GM12878 (cell line): ENCODE data around the gene CCT6B. TPM values are rescaled to one million over a fixed set of nuclear protein-coding genes. Genes with fewer than 3 reads are reported as not detected.
A peak's percentile ranks its signal among the peaks of the same experiment; 100 is the strongest.

ENCODE experiments used
- ATF7 ChIP-seq: fragments of 450-650 bp; IDR thresholded peaks from 2 replicates; pipeline ENCODE4 v1.6.1; 2016; ENCODE audit warnings: low read depth, mild to moderate bottlenecking
- CHD2 ChIP-seq: IDR thresholded peaks from 2 replicates; pipeline ENCODE4 v1.6.1; 2011; ENCODE audit warnings: low read depth, low read length, improper control_type of control experiment, borderline replicate concordance
- EGR1 ChIP-seq, 2 experiments: IDR thresholded peaks; 1 replicate in 1 of 2; 2 replicates in 1 of 2; pipeline ENCODE4 v1.6.1; 2011 to 2012; ENCODE audit warnings: low read depth in 2 of 2, low read length in 2 of 2, borderline replicate concordance in 1 of 2, mild to moderate bottlenecking in 1 of 2, moderate library complexity in 1 of 2
- EP300 ChIP-seq, 2 experiments: fragments of 150-350 bp in 1 of 2; IDR thresholded peaks; 2 replicates each; pipeline ENCODE4 v1.6.1; 2011 to 2012; ENCODE audit warnings: low read depth in 2 of 2, low read length in 2 of 2, borderline replicate concordance in 1 of 2, improper control_type of control experiment in 1 of 2, inconsistent platforms in 1 of 2; ENCODE audit not compliant: control insufficient read depth in 1 of 2
- FOXM1 ChIP-seq: IDR thresholded peaks from 2 replicates; pipeline ENCODE4 v1.6.1; 2012; ENCODE audit warnings: low read depth, mild to moderate bottlenecking, inconsistent platforms, low read length, moderate library complexity
- HCFC1 ChIP-seq: fragments of 150-350 bp; IDR thresholded peaks from 2 replicates; pipeline ENCODE4 v1.6.1; 2014; ENCODE audit warnings: low read length
- MYC ChIP-seq: IDR thresholded peaks from 2 replicates; pipeline ENCODE4 v1.6.1; 2011; ENCODE audit warnings: mild to moderate bottlenecking, low read length, moderate library complexity, inconsistent platforms; ENCODE audit not compliant: insufficient read depth, insufficient replicate concordance, insufficient read length, severe bottlenecking
- NFIC ChIP-seq: IDR thresholded peaks from 2 replicates; pipeline ENCODE4 v1.6.1; 2012; ENCODE audit warnings: low read depth, mild to moderate bottlenecking, inconsistent platforms, low read length, moderate library complexity
- NFYB ChIP-seq: IDR thresholded peaks from 2 replicates; pipeline ENCODE4 v1.6.1; 2011; ENCODE audit warnings: low read depth, mild to moderate bottlenecking, low read length, improper control_type of control experiment, moderate library complexity; ENCODE audit not compliant: insufficient read depth
- PML ChIP-seq: IDR thresholded peaks from 2 replicates; pipeline ENCODE4 v1.6.1; 2012; ENCODE audit warnings: low read length, inconsistent platforms
- POLR2A ChIP-seq: IDR thresholded peaks from 2 replicates; pipeline ENCODE4 v1.6.1; 2011; ENCODE audit warnings: low read depth, mild to moderate bottlenecking, low read length
- SMARCA5 ChIP-seq: fragments of 450-650 bp; IDR thresholded peaks from 2 replicates; pipeline ENCODE4 v1.6.1; 2017; ENCODE audit warnings: mild to moderate bottlenecking
- TARDBP ChIP-seq: IDR thresholded peaks from 2 replicates; pipeline ENCODE4 v1.6.1; 2016; ENCODE audit warnings: borderline replicate concordance
- TBL1XR1 ChIP-seq: IDR thresholded peaks from 2 replicates; pipeline ENCODE4 v1.6.1; 2012; ENCODE audit warnings: low read depth, low read length, improper control_type of control experiment
- TCF7 ChIP-seq: IDR thresholded peaks from 2 replicates; pipeline ENCODE4 v1.6.1; 2014; ENCODE audit warnings: antibody characterized with exemption, borderline replicate concordance
- WRNIP1 ChIP-seq: IDR thresholded peaks from 2 replicates; pipeline ENCODE4 v1.6.1; 2011; ENCODE audit warnings: low read depth, low read length, improper control_type of control experiment, borderline replicate concordance
- ZBED1 ChIP-seq: IDR thresholded peaks from 2 replicates; pipeline ENCODE4 v1.6.1; 2016; ENCODE audit warnings: borderline replicate concordance
- polyA plus RNA-seq, 11 experiments: library from polyadenylated mRNA; depleted of rRNA in 4 of 11; unstranded in 6 of 11; stranded (reverse) in 5 of 11; fragments of >200 nt; fragmentation: Nextera tagmentation in 4 of 11; fragmentation: Illumina TruSeq in 1 of 11; extraction: Ambion mirVana in 4 of 11; extraction: Trizol in 1 of 11; gene quantifications; 1 replicate in 1 of 11; 2 replicates in 10 of 11; pipeline versions ENCODE4 v1.2.1 to v1.2.3, GENCODE V29; 2011 to 2016; ENCODE audit warnings: inconsistent platforms in 2 of 11, missing spikeins in 2 of 11, low read depth in 1 of 11
- total RNA-seq, 4 experiments: library from RNA; depleted of rRNA in 3 of 4; stranded (reverse); fragments of >200 nt in 3 of 4; fragmentation: Illumina TruSeq in 1 of 4; extraction: Trizol in 1 of 4; gene quantifications; 2 replicates each; pipeline versions ENCODE4 v1.2.1 to v1.2.3, GENCODE V29; 2013 to 2021
- TF ChIP-seq, protein P1 (sequence below): fragments of 450-650 bp; IDR thresholded peaks from 2 replicates; pipeline ENCODE4 v1.6.1; 2014; ENCODE audit warnings: mild to moderate bottlenecking
- TF ChIP-seq, protein P2 (sequence below): IDR thresholded peaks from 2 replicates; pipeline ENCODE4 v1.6.1; 2012; ENCODE audit warnings: low read depth, low read length, improper control_type of control experiment
- TF ChIP-seq, protein P3 (sequence below): fragments of 450-650 bp; formaldehyde crosslinking; IDR thresholded peaks from 2 replicates; pipeline ENCODE4 v1.5.0; 2022; ENCODE audit warnings: mild to moderate bottlenecking, missing genetic modification characterization
- TF ChIP-seq, protein P4 (sequence below): fragments of 450-650 bp; conservative IDR thresholded peaks from 2 replicates; pipeline ENCODE4 v1.6.1; 2017; ENCODE audit warnings: mild to moderate bottlenecking, moderate library complexity

The CCT6B gene
- total and polyA plus RNA-seq, 10 of the 15 experiments (the other 5 are each of a cell fraction or from before 2014, with no cell fraction given) = 1.6 to 6.1 (median 2.6) TPM

DNA sequence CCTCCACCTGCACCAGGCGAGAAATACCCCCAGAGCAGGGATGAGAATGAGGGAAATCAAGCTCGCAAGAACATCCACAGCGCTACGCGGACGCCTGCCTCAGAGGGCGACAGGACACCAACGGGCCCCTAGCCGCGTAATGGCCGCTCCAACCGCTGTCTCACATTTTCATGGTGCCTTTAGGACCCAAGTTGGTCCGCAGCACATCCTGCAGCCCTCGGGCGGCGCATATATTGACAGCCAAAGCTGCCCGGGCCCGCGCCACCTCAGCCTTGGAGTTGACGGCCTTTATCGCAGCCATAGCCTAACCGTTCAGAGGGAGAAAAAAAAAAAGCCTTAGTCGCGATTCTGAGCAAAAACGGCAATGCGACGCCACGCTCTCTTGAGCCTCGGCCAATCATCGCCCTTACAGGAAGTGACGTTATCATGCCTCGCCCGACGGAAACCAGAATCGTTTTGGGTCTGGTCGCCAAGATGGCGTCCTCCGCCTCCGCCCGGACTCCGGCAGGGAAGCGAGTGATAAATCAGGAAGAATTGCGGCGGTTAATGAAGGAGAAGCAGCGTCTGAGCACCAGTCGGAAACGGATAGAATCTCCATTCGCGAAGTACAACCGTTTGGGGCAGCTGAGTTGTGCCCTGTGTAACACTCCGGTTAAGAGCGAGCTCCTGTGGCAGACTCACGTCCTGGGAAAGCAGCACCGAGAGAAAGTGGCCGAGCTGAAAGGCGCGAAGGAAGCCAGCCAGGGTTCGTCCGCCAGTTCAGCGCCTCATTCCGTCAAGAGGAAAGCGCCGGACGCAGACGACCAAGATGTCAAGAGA lies at the start of gene CCT6B, which contains the start of gene ZNF830 (continued):
- no peak; the same call in 1 of the 2 replicates for TF ChIP-seq SMARCA5
- 0 out of 2 replicates have a peak, but pooled peaks have one; percentile 82 for TF ChIP-seq PML
- no peak for TF ChIP-seq TARDBP
- no peak for TF ChIP-seq TCF7
- peak; percentile 98 for TF ChIP-seq POLR2A
- TF ChIP-seq WRNIP1 = no peak
- peak; percentile 64; the same call in 1 of the 2 replicates for TF ChIP-seq NFYB
- TF ChIP-seq, protein P1, sequence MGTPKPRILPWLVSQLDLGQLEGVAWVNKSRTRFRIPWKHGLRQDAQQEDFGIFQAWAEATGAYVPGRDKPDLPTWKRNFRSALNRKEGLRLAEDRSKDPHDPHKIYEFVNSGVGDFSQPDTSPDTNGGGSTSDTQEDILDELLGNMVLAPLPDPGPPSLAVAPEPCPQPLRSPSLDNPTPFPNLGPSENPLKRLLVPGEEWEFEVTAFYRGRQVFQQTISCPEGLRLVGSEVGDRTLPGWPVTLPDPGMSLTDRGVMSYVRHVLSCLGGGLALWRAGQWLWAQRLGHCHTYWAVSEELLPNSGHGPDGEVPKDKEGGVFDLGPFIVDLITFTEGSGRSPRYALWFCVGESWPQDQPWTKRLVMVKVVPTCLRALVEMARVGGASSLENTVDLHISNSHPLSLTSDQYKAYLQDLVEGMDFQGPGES = no peak
- TF ChIP-seq TBL1XR1 = no peak
- TF ChIP-seq FOXM1 = no peak
- TF ChIP-seq ZBED1 = peak; percentile 100
- TF ChIP-seq, protein P2, sequence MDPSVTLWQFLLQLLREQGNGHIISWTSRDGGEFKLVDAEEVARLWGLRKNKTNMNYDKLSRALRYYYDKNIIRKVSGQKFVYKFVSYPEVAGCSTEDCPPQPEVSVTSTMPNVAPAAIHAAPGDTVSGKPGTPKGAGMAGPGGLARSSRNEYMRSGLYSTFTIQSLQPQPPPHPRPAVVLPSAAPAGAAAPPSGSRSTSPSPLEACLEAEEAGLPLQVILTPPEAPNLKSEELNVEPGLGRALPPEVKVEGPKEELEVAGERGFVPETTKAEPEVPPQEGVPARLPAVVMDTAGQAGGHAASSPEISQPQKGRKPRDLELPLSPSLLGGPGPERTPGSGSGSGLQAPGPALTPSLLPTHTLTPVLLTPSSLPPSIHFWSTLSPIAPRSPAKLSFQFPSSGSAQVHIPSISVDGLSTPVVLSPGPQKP = peak; percentile 60
- peak; percentile 80 for TF ChIP-seq HCFC1
- TF ChIP-seq, protein P3, sequence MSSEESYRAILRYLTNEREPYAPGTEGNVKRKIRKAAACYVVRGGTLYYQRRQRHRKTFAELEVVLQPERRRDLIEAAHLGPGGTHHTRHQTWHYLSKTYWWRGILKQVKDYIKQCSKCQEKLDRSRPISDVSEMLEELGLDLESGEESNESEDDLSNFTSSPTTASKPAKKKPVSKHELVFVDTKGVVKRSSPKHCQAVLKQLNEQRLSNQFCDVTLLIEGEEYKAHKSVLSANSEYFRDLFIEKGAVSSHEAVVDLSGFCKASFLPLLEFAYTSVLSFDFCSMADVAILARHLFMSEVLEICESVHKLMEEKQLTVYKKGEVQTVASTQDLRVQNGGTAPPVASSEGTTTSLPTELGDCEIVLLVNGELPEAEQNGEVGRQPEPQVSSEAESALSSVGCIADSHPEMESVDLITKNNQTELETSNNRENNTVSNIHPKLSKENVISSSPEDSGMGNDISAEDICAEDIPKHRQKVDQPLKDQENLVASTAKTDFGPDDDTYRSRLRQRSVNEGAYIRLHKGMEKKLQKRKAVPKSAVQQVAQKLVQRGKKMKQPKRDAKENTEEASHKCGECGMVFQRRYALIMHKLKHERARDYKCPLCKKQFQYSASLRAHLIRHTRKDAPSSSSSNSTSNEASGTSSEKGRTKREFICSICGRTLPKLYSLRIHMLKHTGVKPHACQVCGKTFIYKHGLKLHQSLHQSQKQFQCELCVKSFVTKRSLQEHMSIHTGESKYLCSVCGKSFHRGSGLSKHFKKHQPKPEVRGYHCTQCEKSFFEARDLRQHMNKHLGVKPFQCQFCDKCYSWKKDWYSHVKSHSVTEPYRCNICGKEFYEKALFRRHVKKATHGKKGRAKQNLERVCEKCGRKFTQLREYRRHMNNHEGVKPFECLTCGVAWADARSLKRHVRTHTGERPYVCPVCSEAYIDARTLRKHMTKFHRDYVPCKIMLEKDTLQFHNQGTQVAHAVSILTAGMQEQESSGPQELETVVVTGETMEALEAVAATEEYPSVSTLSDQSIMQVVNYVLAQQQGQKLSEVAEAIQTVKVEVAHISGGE (CRISPR knock-in tag) = no peak
- 0 out of 2 replicates have a peak, but pooled peaks have one; percentile 26 for TF ChIP-seq CHD2
- peak; percentile 85 for TF ChIP-seq ATF7
- no peak for TF ChIP-seq MYC
- peak in 1 of 2 experiments; percentile 51; a peak in 1 of 4 replicates for TF ChIP-seq EP300 (IDR thresholded peaks at IDR 0.05; ENCODE audit: borderline replicate concordance in 1 of 2, control insufficient read depth in 1 of 2, low read depth in 2 of 2, low read length in 2 of 2)
- TF ChIP-seq, protein P4, sequence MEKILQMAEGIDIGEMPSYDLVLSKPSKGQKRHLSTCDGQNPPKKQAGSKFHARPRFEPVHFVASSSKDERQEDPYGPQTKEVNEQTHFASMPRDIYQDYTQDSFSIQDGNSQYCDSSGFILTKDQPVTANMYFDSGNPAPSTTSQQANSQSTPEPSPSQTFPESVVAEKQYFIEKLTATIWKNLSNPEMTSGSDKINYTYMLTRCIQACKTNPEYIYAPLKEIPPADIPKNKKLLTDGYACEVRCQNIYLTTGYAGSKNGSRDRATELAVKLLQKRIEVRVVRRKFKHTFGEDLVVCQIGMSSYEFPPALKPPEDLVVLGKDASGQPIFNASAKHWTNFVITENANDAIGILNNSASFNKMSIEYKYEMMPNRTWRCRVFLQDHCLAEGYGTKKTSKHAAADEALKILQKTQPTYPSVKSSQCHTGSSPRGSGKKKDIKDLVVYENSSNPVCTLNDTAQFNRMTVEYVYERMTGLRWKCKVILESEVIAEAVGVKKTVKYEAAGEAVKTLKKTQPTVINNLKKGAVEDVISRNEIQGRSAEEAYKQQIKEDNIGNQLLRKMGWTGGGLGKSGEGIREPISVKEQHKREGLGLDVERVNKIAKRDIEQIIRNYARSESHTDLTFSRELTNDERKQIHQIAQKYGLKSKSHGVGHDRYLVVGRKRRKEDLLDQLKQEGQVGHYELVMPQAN = 0 out of 2 replicates have a peak, but pooled peaks have one; percentile 51
- no peak for TF ChIP-seq NFIC
- TF ChIP-seq EGR1 (IDR thresholded peaks at IDR 0.05; ENCODE audit: borderline replicate concordance in 1 of 2, low read depth in 2 of 2, low read length in 2 of 2) = peak in 1 of 2 experiments; percentile 71; a peak in 1 of 3 replicates
